Posterior vena cava (tissue), 2 donors: ENCODE measurements around the gene GALNT9. TPM values are rescaled to one million over a fixed set of nuclear protein-coding genes. Genes with fewer than 3 reads are reported as not detected.
A peak's percentile ranks its signal among the peaks of the same experiment; 100 is the strongest.

Source experiments
- DNase-seq: peaks from one replicate; pipeline ENCODE4 v3.0.0-alpha.2; 2020; ENCODE audit warnings: low spot score
- intact Hi-C, 2 donors: fragments of 100-400 bp; cut with DNase I; formaldehyde crosslinking; loops; one replicate each; pipeline versions ENCODE4 v1.14.1 to v1.14.2; 2022 to 2023
- total RNA-seq, 2 donors: library from RNA; stranded (reverse); fragmentation: NEBNext Ultra II Directional; extraction: Animal tissue kit (Norgen Biotek cat#: 25700); gene quantifications; one replicate each; pipeline ENCODE4 v1.2.1, GENCODE V29; 2021
- donor health status: DM: yes; HTN: yes; CAD: no.
- donor health status: DM: yes; HTN: yes; CAD: no.

Gene GALNT9
- total RNA-seq, 2 donors from 2014 or later = not detected

DNA sequence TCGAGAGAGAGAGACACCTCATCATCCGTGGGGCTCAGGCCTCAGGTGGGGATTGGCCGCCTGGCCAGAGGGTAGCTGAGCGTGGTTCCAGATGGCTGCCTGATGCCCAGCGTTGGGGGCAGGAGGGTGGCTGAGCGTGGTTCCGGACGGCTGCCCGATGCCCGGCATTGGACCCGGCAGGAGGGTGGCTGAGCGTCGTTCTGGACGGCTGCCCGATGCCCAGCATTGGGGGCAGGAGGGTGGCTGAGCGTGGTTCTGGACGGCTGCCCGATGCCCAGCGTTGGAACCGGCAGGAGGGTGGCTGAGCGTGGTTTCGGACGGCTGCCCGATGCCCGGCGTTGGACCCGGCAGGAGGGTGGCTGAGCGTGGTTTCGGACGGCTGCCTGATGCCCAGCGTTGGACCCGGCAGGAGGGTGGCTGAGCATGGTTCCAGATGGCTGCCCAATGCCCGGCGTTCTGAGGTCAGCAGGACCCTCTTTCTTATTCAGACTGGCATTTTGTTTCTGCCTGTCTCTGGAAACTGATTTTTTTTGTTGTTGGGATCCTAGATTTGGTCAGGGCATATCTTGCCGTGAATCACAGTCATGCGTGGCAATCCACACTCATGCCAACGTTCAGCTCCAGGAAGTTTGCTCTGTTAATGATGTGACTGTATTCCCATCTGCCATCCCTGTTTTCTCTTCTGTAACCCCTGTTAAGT, 40.7 kb downstream of the GALNT9 start:
- intact Hi-C loops = no loop called here
- DNase-seq = no peak

DNA sequence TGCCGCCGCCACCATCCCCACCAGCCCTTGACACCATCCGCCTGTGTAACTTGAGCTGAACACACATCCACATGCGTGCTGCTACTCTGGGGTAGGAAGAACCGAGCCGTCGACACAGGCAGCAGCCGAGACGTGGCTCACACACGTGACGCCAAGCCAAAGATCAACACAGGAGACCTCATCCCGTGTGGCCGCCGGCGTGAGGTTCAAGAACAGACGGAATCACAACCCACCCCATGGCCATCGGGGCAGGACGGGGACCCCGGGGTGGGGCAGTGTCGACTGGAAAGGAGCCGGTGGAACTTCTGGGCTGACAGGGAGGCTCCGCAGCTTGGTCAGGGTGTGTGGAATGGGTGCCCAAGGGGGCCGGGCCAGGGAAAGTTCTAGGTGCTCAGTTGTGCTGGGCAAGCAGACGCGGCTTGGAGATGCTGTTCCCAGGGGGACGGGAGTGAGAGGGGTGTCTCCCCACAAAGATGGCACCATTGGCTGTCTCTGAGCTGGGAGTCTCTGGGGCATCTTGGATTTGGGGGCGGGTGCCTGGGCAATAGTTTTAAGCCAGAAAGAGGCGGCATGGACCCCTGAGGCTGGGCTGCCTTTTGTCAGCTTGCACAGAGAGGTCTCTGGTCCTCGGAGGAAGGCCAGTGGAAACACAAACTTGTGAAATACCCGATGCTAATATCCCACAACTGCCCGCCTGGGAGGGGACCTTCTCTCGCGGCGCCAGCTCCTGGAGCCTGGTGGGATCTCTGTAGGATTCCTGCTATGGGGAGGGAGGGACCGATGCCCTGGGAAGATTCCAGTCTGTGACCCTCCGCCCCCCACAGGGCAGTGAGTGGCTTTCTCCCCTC, 41.8 kb downstream of the GALNT9 start:
- intact Hi-C loops = no loop called here
- no peak for DNase-seq

- DNase-seq = no peak
- intact Hi-C loops = no loop called here
Measured at GRCh38 chr12:132286912-132287311, 42.5 kb downstream of the GALNT9 start.

GRCh38 chr12:132285991-132286681, 43.3 kb downstream of the GALNT9 start:
- intact Hi-C loops = no loop called here
- peak; percentile 90 for DNase-seq

- no peak for DNase-seq
- intact Hi-C loops = no loop called here
Measured at GRCh38 chr12:132284827-132285741, 44.3 kb downstream of the GALNT9 start.

DNA sequence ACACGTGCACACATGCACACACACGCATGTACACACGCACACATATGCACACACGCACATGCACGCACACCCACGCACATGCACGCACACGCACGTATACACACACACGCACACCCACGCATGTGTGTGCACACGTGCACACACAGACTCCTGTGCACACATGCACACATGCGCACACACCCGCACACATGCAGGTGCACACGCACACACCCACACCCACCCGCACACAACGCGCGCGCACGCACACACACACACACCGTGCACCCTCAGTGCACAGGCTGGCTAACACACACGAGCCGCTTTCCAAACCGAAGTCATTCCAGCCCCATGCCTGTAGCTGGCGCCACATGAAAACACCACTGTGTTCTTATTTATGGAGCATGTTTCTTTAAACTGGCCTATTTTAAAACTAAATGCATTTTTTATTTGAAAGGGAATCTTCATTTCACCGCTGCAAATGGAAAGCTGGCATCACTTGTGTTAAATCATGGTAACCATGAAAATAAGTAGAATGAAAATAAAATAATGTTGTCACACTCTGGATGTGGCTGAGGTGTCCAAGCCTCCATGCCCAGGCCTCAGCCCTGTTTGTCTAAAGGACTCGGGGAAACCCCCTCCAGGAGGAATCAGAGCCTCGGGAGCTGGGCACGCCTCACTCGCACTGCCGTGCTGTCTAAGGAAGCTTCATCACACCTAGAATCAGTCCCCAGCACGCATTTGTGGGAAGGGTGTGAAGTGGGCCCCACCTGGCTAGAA, 45.1 kb downstream of the GALNT9 start:
- intact Hi-C loops = no loop called here
- no peak for DNase-seq

- no peak for DNase-seq
- intact Hi-C loops = no loop called here
Measured at GRCh38 chr12:132282950-132283771, 46.2 kb downstream of the GALNT9 start.

DNA sequence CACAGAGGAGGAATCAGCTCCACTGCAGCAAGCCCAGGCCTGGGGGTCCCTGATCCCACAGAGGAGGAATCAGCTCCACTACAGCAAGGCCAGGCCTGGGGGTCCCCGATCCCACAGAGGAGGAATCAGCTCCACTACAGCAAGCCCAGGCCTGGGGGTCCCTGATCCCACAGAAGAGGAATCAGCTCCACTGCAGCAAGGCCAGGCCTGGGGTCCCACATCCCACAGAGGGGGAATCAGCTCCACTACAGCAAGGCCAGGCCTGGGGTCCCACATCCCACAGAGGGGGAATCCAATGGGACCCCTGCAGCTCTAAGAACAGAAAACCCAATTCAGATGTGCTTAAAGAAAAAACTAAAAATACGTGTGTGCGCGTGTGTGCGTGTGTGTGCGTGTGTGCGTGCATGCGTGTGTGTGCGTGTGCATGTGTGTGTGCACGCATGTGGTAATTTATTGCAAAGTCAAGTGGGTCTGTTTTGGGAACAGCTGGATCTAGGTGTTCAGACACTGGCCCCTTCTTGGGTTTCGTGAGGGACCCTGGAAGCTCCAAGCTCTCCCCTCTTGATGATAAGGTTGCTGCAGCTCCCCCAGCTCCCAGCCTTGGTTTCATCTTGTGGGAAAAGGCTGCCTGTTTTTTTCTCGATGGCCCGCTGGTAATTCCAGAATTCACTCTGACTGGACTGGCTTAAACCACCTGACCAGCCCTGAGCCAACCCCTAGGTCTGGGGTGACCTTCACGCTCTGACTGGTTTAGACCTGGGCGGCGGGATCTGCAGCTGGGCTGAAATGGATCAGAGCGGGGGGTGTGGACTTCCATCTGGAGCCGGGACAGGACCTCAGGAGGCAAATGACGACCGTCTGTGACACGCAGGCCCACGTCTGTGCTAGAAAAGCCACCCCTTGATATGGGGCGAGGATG, 47.1 kb downstream of the GALNT9 start:
- intact Hi-C loops = no loop called here
- DNase-seq = no peak

DNA sequence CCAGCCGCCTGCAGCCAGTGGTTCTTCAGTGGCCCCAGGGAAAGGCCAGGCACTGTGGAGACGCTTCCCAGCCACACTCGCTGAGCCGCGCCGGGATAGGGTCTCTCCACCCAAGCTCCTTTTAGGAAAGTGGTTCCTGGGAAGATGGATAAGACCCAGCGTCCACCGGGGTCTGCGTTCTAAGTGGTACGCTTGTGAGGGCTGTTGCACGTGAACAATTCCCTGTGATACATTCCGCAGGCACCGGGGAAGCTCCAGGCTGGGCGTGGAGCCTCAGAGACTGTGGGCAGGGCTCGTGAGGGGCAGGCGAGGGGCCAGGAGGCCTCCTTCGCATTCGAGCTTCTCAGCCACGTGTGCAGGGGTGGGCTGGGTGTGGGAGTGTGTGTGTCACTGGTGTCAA, 48.4 kb downstream of the GALNT9 start:
- intact Hi-C loops = no loop called here
- no peak for DNase-seq

GRCh38 chr12:132280406-132280805, 49.0 kb downstream of the GALNT9 start:
- no peak for DNase-seq

GRCh38 chr12:132279930-132280329, 49.5 kb downstream of the GALNT9 start:
- DNase-seq = no peak
- intact Hi-C loops = no loop called here

More at GRCh38 chr12:132280406-132280805, 49.0 kb downstream of the GALNT9 start:
- intact Hi-C loops = no loop called here

DNA sequence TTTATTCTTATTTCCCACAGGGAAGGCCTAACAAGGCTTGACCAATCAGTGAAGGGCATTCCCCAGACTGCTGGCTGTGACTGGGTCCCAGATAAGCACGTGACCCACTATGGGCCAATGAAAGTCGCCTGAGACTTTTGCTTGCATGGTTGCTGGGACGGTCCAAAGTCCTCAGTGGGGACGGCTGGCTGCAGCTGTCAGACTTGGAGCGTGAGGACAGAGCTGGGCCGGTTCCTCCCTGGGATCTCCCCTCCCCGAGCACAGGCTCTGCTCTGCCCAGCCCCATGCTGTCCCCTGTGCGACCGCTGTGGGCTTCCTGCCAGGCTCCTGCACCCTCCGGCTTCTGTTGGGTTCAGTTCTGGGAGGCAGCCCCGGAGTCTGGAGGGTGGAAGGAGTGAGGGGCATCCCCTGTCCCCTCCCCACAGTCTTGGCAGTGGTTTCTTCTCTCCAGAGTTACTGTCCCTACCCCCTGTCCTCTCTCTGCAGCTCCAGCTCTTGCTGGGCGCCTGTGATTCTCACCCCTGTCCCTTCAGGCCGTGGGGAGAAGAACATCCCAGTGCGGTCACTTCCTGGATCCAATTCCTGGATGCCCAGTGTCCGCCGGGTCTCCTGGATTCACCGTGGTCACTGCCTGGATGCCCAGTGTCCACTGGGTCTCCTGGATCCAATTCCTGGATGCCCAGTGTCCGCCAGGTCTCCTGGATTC, 50.1 kb downstream of the GALNT9 start:
- intact Hi-C loops = no loop called here
- no peak for DNase-seq

- intact Hi-C loops = no loop called here
- DNase-seq = no peak
Measured at GRCh38 chr12:132278401-132279183, 50.8 kb downstream of the GALNT9 start.

GRCh38 chr12:132277949-132278348, 51.4 kb downstream of the GALNT9 start:
- intact Hi-C loops = no loop called here

DNA sequence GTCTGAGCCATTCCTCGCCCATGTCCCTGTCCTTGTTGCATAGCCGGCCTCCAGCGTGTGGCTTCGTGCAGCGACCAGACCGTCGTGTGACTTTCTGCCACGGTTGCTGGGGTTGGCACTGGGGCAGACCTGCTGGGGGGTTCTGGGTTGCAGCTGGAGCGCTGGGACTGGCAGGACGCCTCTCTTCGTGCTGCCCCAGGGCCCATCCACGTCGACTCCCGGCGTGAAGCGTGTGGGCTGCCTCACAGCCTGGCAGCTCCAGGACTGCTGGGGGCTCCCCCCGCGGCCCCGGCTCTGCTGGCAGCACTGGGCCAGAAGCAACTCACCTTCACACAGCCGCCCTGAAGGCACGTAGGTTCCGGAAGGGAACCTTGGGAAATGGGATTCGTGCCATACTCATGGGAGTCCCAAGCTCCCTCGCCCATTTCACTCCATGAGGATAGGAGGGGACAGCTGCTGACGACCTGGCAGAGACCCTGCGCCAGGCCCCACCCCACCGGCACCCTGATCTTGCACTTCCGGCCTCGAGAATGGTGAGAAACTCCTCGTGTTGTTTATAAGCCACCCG, 51.9 kb downstream of the GALNT9 start:
- intact Hi-C loops = no loop called here
- no peak for DNase-seq

More at GRCh38 chr12:132277949-132278348, 51.4 kb downstream of the GALNT9 start:
- no peak for DNase-seq
